HEK293 (cell line): ENCODE data around the gene MSLN.

Source experiments
- CTCF ChIP-seq: fragments of 450-650 bp; formaldehyde crosslinking; IDR thresholded peaks from 2 replicates; pipeline ENCODE4 v1.5.1; 2016; ENCODE audit warnings: missing biosample characterization, missing genetic modification characterization
- GLIS1 ChIP-seq: fragments of 450-650 bp; formaldehyde crosslinking; IDR thresholded peaks from 2 replicates; pipeline ENCODE4 v1.5.1; 2016; ENCODE audit warnings: missing biosample characterization, missing genetic modification characterization
- KLF1 ChIP-seq: fragments of 450-650 bp; formaldehyde crosslinking; IDR thresholded peaks from 2 replicates; pipeline ENCODE4 v1.5.1; 2016; ENCODE audit warnings: missing biosample characterization, missing genetic modification characterization
- KLF10 ChIP-seq: fragments of 450-650 bp; IDR thresholded peaks from 2 replicates; pipeline ENCODE4 v1.5.1; 2018; ENCODE audit warnings: missing biosample characterization, mild to moderate bottlenecking, missing genetic modification characterization
- RBAK ChIP-seq: fragments of 450-650 bp; formaldehyde crosslinking; IDR thresholded peaks from 2 replicates; pipeline ENCODE4 v1.5.1; 2016; ENCODE audit warnings: missing biosample characterization, missing genetic modification characterization
- TCF7L2 ChIP-seq: IDR thresholded peaks from 2 replicates; pipeline ENCODE4 v1.6.1; 2011; ENCODE audit warnings: low read depth, mild to moderate bottlenecking, inconsistent platforms, low read length, moderate library complexity, borderline replicate concordance
- ZBTB7A ChIP-seq: fragments of 450-650 bp; formaldehyde crosslinking; IDR thresholded peaks from 2 replicates; pipeline ENCODE4 v1.5.1; 2016; ENCODE audit warnings: low read depth, missing biosample characterization, missing genetic modification characterization
- ZNF148 ChIP-seq: fragments of 450-650 bp; formaldehyde crosslinking; IDR thresholded peaks from 2 replicates; pipeline ENCODE4 v1.5.0; 2017; ENCODE audit warnings: missing biosample characterization, missing genetic modification characterization, borderline replicate concordance
- ZNF16 ChIP-seq: fragments of 450-650 bp; formaldehyde crosslinking; IDR thresholded peaks from 2 replicates; pipeline ENCODE4 v1.5.1; 2016; ENCODE audit warnings: low read depth, missing biosample characterization, missing genetic modification characterization
- ZNF184 ChIP-seq: fragments of 450-650 bp; IDR thresholded peaks from 2 replicates; pipeline ENCODE4 v1.5.1; 2018; ENCODE audit warnings: missing biosample characterization, mild to moderate bottlenecking, missing genetic modification characterization
- ZNF274 ChIP-seq, 2 experiments: fragments of 200-500 bp in 1 of 2; fragments of 450-650 bp in 1 of 2; sonication (Bioruptor generic) in 1 of 2; formaldehyde crosslinking in 1 of 2; IDR thresholded peaks; 2 replicates each; pipeline versions ENCODE4 v1.5.1 to v1.6.1; 2014 to 2016; ENCODE audit warnings: borderline replicate concordance in 1 of 2, inconsistent platforms in 1 of 2, low read length in 1 of 2, missing biosample characterization in 1 of 2, missing genetic modification characterization in 1 of 2
- ZNF37A ChIP-seq: fragments of 450-650 bp; IDR thresholded peaks from 2 replicates; pipeline ENCODE4 v1.5.1; 2018; ENCODE audit warnings: missing biosample characterization, missing genetic modification characterization
- ZNF660 ChIP-seq: fragments of 450-650 bp; IDR thresholded peaks from 2 replicates; pipeline ENCODE4 v1.5.1; 2018; ENCODE audit warnings: missing biosample characterization, mild to moderate bottlenecking, missing genetic modification characterization
- TF ChIP-seq, protein P1 (sequence below): fragments of 450-650 bp; formaldehyde crosslinking; IDR thresholded peaks from 2 replicates; pipeline ENCODE4 v1.5.1; 2016; ENCODE audit warnings: missing biosample characterization, missing genetic modification characterization

DNA sequence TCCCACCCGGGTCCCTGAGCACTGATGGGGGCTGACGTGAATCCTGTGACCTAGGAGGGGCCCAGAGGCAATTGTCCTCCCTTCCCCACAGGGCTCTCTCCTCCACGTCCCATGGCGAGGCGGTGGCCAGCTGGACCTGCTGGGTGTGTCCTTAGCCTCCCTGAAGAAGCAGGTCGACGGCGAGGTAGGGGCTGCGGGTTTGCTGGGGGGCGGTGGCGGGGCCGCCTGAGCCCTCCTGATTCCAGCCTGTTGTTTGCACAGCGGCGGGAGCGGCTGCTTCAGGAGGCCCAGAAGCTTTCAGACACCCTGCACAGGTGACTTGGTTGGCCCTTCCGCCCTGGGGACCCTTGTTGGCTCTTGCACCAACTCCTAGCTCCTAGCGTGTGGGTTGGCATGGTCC is 29.6 kb downstream of the MSLN start:
- TF ChIP-seq ZNF660: no peak
- TF ChIP-seq CTCF: no peak
- no peak for TF ChIP-seq ZNF16 (tag by site-specific recombination)
- TF ChIP-seq KLF10 (tag by site-specific recombination): no peak
- TF ChIP-seq RBAK (tag by site-specific recombination): no peak
- TF ChIP-seq ZBTB7A (tag by site-specific recombination): no peak
- TF ChIP-seq, protein P1, sequence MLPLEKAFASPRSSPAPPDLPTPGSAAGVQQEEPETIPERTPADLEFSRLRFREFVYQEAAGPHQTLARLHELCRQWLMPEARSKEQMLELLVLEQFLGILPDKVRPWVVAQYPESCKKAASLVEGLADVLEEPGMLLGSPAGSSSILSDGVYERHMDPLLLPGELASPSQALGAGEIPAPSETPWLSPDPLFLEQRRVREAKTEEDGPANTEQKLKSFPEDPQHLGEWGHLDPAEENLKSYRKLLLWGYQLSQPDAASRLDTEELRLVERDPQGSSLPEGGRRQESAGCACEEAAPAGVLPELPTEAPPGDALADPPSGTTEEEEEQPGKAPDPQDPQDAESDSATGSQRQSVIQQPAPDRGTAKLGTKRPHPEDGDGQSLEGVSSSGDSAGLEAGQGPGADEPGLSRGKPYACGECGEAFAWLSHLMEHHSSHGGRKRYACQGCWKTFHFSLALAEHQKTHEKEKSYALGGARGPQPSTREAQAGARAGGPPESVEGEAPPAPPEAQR (tag by site-specific recombination): no peak
- TF ChIP-seq ZNF148: no peak
- no peak for TF ChIP-seq ZNF37A (tag by site-specific recombination)
- TF ChIP-seq ZNF274 (IDR thresholded peaks at IDR 0.05; ENCODE audit: low read length): no peak
- TF ChIP-seq ZNF274 (tag by site-specific recombination; IDR thresholded peaks at IDR 0.05; ENCODE audit: borderline replicate concordance): no peak
- no peak for TF ChIP-seq TCF7L2
- TF ChIP-seq KLF1 (tag by site-specific recombination): no peak
- no peak for TF ChIP-seq ZNF184 (tag by site-specific recombination)
- TF ChIP-seq GLIS1 (tag by site-specific recombination): no peak
